Measurements from ENCODE around the gene ABHD17A. TPM values are rescaled to one million over a fixed set of nuclear protein-coding genes. Genes with fewer than 3 reads are reported as not detected.

ABHD17A gene
- total RNA-seq, 1 experiment from 2014 or later: 47.5 TPM

- Histone ChIP-seq H3K27ac (ENCODE audit: insufficient read length, low read depth, low read length) (no peak overlapping the region), H3K23ac (ENCODE audit: insufficient read length, low read depth, low read length) (no peak overlapping the region), H3K79me1 (ENCODE audit: insufficient read depth, low read depth, low read length, poor library complexity, severe bottlenecking) (no peaks in the 10 kb centered on the region), H4K5ac (ENCODE audit: insufficient read length, low read depth, low read length) (no peak overlapping the region), H2BK20ac (ENCODE audit: low read depth, low read length, poor library complexity, severe bottlenecking) (no peak overlapping the region), H4K91ac (ENCODE audit: insufficient read length, low read depth, low read length) (no peak overlapping the region), H3K9ac (ENCODE audit: extremely low read depth, insufficient read length, low read length) (no peak overlapping the region), H3K9me3 (ENCODE audit: control insufficient read depth, low read depth, low read length) (no peaks in the 10 kb centered on the region), H2BK120ac (ENCODE audit: low read depth, low read length, poor library complexity, severe bottlenecking) (no peak overlapping the region), H2BK12ac (ENCODE audit: insufficient read length, low read depth, low read length) (no peak overlapping the region), H4K8ac (replicated peaks; ENCODE audit: insufficient read length, low read depth, low read length) (no peak overlapping the region), H2BK15ac (ENCODE audit: low read depth, low read length) (no peak overlapping the region), H3K4me2 (ENCODE audit: insufficient read depth, insufficient read length, low read length) (no peak overlapping the region), H3K4me1 (ENCODE audit: insufficient read depth, low read length) (no peaks in the 10 kb centered on the region), H2AFZ (ENCODE audit: low read length) (no peak overlapping the region), H3K23me2 (ENCODE audit: insufficient read length, low read depth, low read length, poor library complexity, severe bottlenecking) (peaks cover 6% of the 10 kb centered on the region), H3K14ac (ENCODE audit: insufficient read depth, low read length) (no peak overlapping the region), H3K18ac (ENCODE audit: insufficient read length, low read depth, low read length) (no peak overlapping the region), H3K27me3 (ENCODE audit: insufficient read depth, low read length) (no peaks in the 10 kb centered on the region), H3K56ac (ENCODE audit: insufficient read length, low read depth, low read length) (no peak overlapping the region), H3K4ac (ENCODE audit: low read depth, low read length) (no peak overlapping the region), H3K79me2 (ENCODE audit: insufficient read depth, low read length) (no peaks in the 10 kb centered on the region), H4K20me1 (ENCODE audit: control insufficient read depth, insufficient read depth, insufficient read length) (no peaks in the 10 kb centered on the region), H3T11ph (ENCODE audit: low read length) (no peak overlapping the region), H2BK5ac (ENCODE audit: insufficient read length, low read length) (no peak overlapping the region), H2AK5ac (ENCODE audit: insufficient read length, low read length) (no peak overlapping the region)
- no peak for TF ChIP-seq CTCF (conservative IDR thresholded peaks at IDR 0.05)
- WGBS (ENCODE audit: extremely low coverage, insufficient read length, low lambda C conversion rate): no CpG with 5 or more reads among the region's 8 CpGs
- Mint-ChIP-seq H3K27ac (no peak overlapping the region), H3K9me3 (peaks cover 14 to 17% of the 10 kb centered on the region in 2 experiments), H3K4me1 (peaks cover 1 to 8% of the 10 kb centered on the region in 2 experiments; a peak in 1 of 4 replicates), H3K36me3 (ENCODE audit: insufficient read depth in 1 of 3, low read depth in 3 of 3) (peaks cover 6 to 10% (median 10%) of the 10 kb centered on the region in 3 experiments; a peak in 6 of 7 replicates), H3K27me3 (ENCODE audit: low read depth) (peaks cover 19% of the 10 kb centered on the region), H3K4me3 (no peak overlapping the region)
- DNase-seq: no peak
Observed at GRCh38 chr19:1933942-1934341, 48.6 kb upstream of the ABHD17A start.
